GM18498 (cell line): ENCODE results near the gene SMIM13.

Experiments used
- ATAC-seq: cut with Tn5 transposase; IDR thresholded peaks from one replicate; pipeline ENCODE4 v1.9.1; 2021; ENCODE audit warnings: mild to moderate bottlenecking, moderate library complexity; ENCODE audit not compliant: unreplicated experiment

SMIM13 gene

DNA sequence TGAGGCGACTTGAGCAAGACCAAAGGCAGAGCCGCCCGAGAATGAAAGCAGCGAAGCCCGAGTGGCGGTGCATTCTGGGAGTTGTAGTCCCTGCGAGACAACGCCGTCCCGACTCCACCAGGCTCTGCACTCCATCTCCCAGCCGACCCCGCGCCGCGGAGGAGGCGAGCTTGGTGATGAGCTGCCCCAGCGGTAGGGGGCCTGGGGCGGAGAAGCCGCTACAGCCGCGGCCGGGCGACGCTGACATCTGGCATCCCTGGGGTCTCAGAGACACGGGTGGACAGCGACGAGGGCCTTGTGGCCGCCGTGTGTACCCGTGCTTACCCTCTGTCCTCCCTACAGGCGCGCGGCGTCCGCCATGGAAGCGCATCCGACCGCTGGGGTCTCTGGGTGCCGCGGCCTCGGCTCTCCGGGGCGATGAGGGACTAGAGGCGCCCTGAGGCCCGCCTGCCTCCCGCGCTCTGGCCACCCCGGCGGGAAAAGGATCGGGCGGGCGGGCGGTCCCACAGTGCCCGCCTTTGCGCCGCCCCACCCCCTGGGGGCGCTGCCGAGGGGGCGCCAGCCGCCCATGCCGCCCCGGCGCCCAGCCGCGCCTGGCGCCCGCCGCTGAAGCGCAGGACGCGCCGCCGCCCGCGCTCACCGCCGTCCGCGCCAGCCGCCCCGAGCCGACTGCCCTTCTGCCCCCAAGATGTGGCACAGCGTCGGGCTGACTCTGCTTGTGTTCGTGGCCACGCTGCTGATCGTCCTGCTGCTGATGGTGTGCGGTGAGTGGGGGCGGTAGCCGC lies at the start of gene SMIM13:
SMIM13 (plus strand) TSS at position 209 of the 785 bp plus-strand sequence; CDS start at position 689, 480 bp downstream.
- ATAC-seq = peak; percentile 92

DNA sequence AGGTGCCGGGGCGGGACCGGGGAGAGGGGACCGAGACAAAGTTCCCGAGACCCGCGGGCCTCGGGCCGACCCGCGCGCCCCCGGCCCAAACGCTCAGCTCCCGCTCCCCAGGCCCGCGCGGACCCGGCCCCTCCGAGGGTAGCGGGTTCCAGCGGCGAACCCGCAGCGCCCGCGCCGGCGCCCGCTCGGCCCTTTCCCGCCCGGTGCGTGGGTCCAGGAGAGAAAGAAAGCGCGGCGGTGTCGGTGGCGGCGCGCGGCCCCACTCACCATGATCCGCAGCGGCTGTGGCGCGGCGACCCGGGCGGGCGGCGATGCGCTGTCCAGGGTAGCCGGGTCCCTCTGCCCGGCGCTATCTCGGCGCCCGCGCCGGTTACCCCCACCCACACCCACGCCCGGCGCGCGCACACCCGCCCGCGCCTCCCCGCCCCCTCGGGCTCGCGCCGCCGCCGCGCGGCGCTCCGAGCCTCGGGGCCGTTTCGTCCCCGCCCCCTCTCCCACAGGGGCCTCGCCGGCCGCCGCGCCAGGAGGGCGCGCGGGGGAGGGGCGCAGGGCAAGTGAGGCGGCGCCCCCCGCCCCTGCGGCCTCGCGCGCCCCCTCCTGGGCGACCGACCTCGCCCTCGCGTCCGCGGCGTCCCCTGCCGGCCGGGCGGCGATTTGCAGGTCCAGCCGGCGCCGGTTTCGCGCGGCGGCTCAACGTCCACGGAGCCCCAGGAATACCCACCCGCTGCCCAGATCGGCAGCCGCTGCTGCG lies 49.5 kb upstream of the SMIM13 start, which contains the start of gene ELOVL2:
ELOVL2 (minus strand) TSS at position 345 of the 751 bp plus-strand sequence; CDS start at position 270, 75 bp downstream.
- peak; percentile 53 for ATAC-seq

DNA sequence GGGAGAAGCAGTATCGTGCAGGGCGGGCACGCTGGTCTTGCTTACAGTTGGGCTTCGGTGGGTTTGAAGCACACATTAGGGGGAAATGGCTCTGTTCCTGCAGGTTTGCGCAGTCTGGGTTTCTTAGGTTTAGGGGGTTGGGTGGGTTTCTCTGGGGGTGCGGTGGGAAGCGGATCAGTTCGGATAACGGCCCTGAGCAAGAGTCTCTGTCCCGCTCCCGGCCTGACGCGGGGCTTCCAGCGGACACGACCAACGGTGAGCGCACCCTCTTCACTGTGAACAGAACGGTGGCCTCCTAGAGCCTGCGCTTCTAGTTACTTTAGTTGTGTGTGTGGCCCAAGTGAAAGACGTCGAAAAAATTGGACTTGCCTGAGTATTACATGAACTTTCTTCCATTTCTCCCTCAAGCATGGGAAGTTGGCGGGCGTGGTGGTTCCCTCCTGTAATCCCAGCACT lies 48.9 kb upstream of the SMIM13 start:
- no peak for ATAC-seq

DNA sequence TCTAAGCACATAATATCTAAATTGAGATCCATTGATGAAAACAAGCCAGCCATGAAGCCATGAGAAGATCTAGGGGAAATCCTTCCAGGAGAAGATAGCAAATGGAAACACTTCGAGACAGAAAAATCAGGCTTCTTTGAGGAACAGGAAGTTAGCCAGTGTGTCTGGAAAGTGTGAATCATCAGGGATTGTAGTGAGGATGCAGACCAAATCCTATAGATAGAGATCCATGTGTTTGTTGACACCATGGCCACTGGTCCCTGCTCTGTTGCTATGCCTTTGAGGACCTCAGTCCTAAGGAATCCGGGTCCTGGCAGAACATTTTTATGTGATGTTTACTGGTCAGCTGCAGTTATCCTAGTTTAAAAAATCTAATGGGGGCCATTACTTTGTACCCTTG lies 42.9 kb upstream of the SMIM13 start:
- no peak for ATAC-seq

DNA sequence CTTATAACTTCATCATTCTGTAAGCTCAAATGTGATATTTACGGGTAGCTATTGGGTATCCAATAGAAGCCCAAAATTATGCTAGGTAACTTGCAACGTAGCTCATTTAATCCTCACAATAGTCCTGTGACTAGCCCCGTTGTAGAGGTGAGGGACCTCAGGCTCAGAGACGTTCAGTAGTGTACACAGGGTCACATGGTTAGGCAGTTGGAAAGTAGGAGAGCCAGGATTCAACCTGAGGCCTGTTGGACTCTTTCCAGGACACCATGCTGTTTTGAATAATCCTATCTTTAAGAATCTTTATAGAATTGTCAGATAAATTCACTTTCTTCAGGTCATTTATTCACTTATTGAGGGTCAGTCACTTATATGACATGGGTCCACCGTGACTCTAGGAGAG lies 40.3 kb upstream of the SMIM13 start:
- ATAC-seq = no peak

- no peak for ATAC-seq
Measured at GRCh38 chr6:11054722-11055121, 38.9 kb upstream of the SMIM13 start.

- no peak for ATAC-seq
Measured at GRCh38 chr6:11055127-11055627, 38.5 kb upstream of the SMIM13 start.

DNA sequence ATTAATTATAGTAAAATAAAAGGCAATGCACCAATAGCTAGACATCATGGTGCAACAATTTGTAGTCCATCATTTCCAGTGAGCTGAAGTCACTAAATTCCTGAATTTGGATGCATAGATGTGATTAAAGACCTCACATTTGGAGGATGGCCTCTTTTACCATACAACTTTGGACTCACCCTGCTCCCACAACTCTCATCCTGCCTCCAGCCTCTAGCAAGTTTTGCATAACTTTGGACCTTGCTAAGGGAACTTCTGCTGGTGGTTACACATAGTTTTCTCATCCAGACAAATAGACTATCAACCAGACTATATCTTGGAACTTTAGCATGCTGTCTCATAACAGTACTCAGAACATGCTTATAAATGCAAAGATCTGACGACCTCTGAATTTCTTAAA lies 36.8 kb upstream of the SMIM13 start:
- ATAC-seq = no peak

GRCh38 chr6:11058406-11058805 lies 35.2 kb upstream of the SMIM13 start:
- no peak for ATAC-seq

- no peak for ATAC-seq
Measured at GRCh38 chr6:11062083-11062482, 31.6 kb upstream of the SMIM13 start.

DNA sequence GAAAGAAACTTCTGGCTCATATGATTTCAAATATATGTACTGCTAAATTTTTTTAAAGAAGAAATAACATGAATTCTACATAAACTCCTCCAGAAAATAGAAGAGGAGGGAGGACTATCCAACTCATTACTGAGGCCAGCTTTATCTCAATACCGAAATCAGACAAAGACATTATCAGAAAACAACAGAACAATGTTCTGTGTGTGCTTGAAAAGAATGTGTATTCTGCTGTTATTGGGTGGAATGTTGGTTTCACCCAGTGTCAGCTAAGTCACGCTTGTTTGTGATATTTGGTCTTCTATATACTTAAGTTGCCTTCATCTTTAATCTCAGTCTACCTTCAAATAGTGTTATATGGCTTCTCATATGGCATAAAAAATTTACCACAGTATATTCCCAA lies 30.9 kb upstream of the SMIM13 start:
- no peak for ATAC-seq

GRCh38 chr6:11064836-11065235 lies 28.8 kb upstream of the SMIM13 start:
- ATAC-seq = no peak

DNA sequence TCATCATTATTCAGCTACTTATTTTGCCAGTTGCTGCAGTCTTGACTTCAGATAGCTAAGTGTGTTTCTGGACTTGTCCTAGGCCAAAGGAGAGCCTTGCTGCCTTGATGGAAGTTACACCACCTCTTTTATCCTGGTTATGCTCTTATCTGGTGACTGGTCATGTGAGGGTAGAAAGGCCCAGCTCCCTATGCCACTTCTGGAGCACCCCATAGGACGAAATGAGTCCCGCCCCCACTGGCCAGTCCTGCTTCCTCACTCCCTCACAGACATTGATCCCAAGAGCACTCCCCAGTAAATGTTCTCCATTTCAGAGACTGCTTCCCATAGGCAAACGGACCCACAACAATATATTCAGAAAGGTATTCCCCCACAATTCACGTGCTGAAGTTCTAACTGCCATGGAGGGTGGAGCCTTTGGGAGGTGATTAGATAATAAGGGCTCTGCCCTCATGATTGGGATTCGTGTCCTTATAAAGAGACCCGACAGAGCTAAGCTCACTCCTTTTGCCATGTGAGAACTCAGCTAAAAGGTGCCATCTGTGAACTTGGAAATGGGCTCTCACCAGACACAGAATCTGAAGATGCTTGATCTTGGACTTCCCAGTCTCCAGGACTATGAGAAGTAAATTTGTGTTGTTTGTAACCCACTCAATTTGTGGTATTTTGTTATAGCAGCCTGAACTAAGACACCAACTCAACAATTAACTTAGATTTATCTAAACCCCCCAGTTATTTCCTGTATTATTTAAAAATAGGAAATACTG lies 28.0 kb upstream of the SMIM13 start:
- no peak for ATAC-seq

DNA sequence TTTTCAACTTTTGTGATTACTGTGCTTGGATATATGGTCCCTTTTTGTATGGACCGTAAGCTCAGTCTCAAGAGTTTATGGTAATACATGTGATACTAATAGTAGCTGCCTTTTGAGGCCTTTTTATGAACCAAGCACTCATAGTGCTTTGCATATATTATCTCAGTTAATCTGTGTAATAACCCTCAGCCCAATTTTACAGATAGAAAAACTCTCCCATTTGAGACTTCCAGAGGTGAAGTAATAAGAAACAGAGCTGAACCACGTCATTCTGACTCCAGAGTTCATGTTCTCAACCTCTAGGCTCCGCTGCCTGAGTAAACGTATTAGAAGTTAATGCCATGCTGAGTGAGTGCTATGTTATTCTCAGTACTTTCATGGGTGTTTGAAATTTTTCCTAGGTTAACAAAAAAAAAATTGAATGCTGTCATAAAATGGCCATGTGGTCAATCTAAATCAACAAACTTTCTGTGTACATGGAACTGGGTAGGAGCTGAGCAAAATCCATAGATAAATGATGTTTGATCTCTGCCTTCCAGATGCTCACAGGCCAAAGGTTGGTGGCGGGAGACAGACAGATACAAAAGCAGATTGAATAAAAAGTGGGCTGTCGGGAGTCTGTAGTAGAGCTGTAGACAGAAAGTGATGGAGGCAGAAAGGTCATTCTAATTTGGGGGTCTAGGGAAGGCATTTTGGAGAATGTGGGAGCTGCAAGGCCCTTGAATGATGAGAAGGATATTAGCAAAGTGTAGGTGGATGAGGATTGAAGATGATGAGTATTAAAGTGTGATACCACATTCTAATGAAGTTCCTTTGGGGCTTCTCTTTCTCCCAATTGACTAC lies 26.9 kb upstream of the SMIM13 start:
- no peak for ATAC-seq

DNA sequence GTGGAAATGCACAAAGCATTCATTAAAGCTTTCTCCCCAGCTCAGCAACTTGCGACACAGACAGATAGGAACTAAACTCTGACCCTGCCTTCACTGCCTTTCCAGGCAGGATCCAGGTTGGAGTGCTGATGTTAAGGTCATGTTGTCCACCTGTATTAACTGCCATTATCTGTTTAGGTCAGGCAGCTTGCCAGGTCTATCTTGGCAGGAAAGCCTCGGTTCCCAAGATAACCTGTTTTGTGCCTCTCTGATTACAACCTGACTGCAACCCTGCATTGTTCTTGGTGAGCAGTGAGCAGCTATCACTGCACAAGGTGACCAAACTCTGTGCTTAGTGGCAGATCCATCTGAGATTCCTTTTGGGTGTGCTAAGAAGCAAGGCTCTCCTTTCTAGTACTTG lies 26.3 kb upstream of the SMIM13 start:
- ATAC-seq = no peak

GRCh38 chr6:11069760-11070159 lies 23.9 kb upstream of the SMIM13 start:
- no peak for ATAC-seq

DNA sequence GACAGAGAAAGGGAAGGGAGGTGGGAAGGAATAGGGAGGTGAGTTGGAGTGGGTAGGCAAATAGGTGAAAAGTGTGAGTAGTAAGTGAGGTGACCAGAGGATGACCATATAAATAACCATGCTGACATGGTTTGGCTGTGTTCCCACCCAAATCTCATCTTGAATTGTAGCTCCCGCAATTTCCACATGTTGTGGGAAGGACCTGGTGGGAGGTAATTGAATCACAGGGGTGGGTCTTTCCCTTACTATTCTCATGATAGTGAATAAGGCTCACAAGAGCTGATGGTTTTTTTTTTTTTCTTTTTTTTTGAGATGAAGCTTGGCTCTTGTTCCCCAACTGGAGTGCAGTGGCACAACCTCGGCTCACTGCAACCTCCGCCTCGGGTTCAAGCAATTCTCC lies 21.5 kb upstream of the SMIM13 start:
- ATAC-seq = no peak

DNA sequence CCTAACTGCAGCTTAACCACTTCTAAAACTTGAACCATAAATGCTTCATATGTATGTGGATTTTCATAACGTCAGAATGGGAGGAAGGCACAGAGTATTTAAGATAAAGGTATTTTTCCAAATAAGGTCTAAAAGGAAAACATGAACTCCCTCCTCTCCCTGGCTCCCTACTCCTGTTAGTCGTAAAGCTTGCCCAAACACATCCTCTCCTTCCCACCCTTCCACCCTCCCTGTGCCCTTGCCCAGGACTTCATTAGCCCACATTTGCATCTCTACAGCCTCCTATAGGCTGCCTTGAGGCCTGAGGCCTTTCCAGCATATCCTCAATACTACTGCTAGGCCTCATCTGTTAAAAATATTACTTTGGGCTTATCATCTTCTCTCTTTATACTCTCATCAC lies 17.1 kb upstream of the SMIM13 start:
- no peak for ATAC-seq

GRCh38 chr6:11078266-11078665 lies 15.4 kb upstream of the SMIM13 start:
- no peak for ATAC-seq

GRCh38 chr6:11080296-11080695 lies 13.3 kb upstream of the SMIM13 start:
- no peak for ATAC-seq
